NOMO-1 treated with DMSO at 0.1 percent for 48 hours (cell line): Measurements from ENCODE around the gene CCR6.
"Not testable (repeated sequence)": the region's sequence is repeated elsewhere in the genome, so short reads cannot be mapped to it uniquely, and the experiment has no call there.

Source experiments
- DNase-seq: peaks from one replicate; lab custom pipeline; 2025; ENCODE audit not compliant: unreplicated experiment; lab: John Stamatoyannopoulos, UW

The CCR6 gene

DNA sequence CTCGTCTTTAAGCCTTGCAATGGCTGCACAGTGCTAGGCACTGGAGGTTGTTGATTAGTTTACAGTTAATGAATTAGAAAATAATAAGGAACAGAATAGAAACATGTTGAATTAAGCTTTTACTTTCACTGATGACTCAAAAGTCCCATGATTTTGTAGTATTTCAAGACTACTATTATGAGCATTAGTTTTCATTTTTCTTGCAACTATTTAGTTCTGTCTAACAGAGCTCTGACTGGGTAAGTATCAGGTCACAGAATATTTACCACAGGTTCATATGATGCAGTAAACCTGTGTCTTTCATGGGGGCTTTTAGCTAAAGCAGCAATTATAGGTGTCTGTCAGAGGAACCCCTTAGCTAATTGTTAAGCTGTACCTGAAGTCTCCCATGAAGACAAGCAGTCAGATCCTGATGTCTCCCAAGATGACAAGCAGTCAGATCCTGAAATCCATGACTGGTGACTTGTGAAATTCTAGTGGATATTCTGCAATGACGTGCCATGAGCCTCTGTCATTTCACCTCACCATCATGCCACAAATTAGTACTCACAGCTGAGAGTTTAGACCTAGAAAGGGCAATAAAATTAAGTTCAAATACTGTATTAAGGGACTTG lies 43.1 kb downstream of the CCR6 start:
- DNase-seq = no peak

DNA sequence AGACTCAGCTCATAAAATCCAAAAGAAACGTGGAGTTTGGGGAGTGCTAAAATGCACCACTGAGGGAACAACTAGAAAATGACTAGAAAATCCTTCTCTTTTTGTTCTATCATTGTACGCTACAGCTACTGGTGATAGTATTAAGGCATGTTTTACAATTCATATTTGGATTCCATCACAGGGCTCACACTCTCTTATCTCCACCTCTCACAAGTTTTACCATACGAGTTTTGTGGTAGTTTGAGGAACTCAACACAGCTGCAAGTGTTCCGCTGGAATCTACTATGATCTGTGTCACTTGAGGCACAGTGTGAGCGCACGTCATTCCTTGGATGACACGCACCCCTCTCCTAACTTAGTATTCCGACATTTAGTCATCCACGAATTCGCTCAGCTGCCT lies 44.8 kb downstream of the CCR6 start:
- DNase-seq = not testable (repeated sequence)

DNA sequence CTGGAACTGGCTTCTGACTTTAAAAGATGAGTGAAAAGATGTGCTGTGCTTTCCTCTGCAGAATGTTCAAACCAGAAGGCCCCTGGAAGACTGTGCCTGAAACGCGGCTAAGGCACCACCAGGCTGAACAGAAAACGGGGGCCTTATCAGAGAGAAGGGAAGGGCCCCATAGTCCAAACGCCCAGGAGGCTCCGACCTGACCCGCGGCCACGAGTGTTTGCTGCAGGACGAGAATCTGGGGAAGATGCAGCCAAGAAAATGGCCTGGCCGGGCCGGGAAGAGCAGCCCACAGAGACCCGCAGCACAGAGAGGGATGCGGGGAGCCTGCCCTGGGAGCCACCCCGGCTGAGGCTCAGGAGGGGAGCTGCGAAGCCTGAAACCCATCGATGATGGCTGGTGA lies 45.4 kb downstream of the CCR6 start:
- DNase-seq = not testable (repeated sequence)

DNA sequence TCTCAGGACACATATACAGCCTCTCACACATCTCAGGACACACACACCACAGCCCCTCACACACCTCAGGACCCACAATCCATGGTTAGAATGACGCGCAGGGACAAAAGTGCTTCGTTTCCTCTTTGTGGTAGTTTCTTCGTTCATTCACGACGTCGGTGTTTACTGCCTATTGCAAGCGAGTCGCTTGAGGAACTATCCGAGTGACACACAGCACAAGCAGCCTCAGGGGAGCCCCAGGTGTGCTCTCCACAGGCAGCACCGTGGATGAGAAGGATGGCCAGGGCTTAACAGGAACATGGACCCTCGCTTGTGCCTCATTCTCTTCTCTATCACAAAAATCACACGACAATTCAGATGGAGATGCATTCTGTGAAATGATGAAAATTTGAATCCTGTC lies 47.0 kb downstream of the CCR6 start:
- not testable (repeated sequence) for DNase-seq

DNA sequence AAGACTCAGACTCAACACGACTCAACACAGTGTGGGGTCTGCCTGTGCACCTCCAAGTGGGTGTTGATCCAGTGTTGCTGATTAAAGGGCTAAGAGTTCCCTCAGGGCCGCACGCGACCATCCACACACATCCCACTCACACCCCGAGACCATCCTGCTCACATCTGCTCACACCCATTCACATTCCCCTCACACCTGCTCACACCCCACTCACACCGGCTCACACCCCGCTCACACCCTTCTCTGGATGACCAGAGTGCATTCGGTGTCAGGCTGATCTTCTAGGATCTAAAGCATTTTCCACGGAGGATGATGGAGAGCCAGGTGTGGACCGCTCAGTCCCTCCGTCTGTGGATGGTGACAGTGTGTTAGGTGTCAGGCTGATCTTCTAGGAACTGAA lies 48.4 kb downstream of the CCR6 start:
- DNase-seq = not testable (repeated sequence)

DNA sequence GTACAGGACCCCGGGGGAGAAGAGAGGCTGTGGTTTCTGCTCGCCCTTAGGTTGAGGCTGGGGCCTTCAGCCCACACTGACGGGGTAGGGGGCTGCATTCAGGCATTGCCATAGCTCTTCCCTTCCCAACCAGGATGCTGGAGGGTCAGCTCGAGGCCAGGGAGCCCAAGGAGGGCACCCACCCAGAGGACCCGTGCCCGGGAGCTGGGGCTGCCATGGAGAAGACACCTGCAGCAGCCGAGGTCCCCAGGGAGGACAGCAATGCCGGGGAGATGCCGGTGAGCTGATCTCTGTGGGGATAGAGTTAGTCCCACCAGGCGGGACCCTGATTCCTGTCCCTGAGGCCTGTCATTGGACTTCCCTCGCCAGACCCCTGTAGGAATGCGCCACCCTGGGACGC lies 49.1 kb downstream of the CCR6 start:
- DNase-seq = not testable (repeated sequence)

DNA sequence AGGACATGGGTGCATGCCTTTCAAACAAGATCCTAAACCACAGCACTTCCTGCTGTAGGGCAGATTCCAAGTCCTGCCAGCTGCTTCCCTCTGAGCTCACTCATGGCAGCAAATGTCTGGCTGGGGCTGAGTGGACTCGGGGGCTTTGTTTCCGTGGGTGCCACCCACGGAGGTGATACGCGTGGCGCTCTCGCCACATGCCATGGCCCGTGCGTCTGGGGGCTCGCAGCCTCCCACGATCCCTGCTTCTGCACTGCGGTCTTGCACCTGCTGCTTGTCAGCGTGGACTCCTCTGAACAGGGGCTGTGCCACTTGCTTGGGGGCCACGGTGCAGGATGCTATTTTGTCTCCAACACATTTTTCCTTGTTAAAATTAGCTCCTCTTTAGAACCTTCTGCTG lies 54.4 kb downstream of the CCR6 start:
- not testable (repeated sequence) for DNase-seq

DNA sequence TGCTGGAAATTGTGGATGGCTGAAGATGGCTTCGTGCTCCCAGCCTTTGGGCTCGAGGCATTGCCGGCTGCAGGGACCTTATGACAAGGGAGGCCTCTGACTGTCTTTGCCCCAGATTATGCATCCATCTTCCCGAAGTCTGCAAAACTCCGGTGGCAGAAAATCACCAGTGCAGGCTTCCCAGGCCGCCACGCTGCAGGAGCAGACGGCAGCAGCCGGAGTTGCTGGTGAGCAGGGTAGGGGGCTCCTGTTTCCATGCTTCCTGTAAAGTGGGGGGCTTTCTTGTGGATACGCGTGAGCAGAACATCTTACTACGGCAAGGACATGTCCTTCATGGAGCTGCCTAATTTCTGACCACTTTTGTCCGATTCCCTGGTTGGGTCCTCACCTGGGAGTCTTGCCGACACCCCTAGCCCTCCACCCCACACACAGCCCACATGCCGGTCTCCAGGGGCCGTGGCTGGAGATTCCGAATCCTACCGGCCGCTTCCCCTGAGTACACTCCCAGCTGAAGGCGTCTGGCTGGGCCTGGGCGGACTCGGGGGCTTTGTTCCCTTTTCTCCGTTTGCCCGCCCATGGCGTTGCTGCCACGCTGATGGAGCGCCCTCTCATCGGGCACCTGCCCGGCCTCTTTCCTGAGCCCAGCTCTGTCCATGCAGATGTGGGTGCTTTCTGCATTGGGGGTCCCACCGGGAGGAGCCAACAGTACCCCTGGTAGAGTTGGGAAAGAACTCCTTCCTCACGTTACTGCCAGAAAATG lies 56.2 kb downstream of the CCR6 start:
- DNase-seq = not testable (repeated sequence)

DNA sequence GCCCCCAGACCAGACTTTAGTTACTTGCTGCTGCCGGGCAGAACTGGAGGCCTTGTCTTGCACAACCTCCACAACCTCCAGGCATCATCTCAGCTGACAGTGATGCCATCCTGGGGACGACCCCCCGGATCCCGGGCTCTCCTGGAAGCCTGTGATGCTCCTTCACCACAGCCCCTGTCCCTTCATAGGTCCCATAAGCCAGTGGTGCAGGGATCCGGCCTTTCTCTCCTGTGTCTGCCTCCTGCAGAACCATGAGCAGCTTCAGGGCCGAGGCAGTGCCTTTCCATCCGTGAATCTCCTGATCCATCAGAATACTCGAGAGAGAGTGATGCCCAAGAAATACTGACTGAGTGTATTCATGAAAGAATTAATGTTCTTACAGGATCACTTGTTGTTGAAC lies 57.2 kb downstream of the CCR6 start:
- not testable (repeated sequence) for DNase-seq

DNA sequence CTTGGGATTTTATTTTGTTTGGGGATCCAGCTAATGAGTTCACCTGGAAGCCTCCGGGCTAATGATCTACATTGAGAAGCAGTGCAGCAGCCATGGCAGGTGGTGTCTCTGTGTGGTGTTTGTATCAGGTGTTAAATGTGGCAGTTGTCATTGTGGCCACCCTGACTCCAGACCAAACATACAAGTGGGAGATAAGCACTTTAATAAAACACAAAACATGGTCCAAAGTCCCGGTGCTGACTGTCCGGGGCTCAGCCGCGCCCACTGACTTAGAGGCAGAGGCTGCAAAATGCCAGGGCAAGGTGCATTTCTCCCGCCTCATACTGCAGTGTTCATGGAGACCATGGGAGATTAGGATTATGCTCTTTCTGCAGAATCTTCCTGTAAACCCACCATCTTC lies 58.5 kb downstream of the CCR6 start:
- not testable (repeated sequence) for DNase-seq

DNA sequence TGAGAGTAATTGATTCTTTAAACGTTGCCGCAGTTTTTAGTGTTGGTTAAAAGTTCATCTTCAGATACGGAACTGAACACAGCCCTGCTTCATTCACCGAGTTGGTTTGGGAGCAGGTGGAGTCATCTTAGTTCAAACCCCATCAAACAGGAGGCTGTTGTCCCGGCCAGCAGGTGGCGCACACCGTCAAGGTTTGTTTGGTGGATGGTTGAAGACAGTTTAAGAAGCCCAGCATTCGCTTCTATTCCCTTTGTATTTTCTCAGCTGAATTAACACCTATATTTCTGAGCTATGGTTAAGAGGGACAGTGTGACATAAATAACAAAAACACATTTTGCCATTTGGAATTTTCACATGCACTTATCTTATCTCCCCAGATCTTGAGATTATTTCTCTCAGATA lies 60.0 kb downstream of the CCR6 start:
- DNase-seq = not testable (repeated sequence)

DNA sequence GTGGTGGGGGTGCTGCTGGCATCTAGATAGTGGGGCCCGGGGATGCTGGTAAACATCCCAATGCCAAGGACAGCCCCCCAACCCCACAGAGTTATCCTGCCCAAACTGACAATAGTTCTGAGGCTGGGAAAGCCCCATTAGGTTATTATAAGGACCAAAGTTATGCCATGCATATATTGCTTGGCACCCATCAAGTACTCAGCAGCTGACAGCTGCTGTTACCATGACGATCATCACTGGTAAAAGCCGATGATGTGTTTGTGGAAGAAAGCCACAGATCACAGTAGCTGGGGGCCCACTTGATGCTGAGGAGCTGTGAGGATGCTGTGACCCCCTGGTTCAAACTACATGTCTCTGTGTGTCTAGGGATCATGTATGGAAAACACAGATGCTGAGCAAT lies 62.2 kb downstream of the CCR6 start:
- DNase-seq = not testable (repeated sequence)

DNA sequence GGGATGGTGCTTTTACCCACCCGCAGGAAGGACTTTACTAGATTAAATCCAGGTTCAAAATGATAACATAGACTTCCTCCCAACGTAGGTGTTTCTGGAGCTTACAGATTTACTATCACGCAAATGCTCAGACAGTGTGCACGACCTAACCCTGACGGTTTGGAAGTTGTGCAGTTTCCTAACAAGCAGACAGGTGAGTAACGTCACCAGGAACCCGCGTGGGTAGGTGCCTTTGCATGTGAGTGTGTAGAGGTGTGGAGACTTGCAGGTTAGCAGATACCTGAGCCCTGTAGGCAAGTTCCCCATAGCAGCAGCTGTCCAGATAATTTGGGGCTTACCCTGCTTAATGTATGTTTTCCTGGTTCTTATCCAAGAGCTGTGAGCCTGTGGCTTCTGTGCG lies 64.4 kb downstream of the CCR6 start:
- not testable (repeated sequence) for DNase-seq
